ENCODE data around the gene CLPSL1.

The CLPSL1 gene

DNA sequence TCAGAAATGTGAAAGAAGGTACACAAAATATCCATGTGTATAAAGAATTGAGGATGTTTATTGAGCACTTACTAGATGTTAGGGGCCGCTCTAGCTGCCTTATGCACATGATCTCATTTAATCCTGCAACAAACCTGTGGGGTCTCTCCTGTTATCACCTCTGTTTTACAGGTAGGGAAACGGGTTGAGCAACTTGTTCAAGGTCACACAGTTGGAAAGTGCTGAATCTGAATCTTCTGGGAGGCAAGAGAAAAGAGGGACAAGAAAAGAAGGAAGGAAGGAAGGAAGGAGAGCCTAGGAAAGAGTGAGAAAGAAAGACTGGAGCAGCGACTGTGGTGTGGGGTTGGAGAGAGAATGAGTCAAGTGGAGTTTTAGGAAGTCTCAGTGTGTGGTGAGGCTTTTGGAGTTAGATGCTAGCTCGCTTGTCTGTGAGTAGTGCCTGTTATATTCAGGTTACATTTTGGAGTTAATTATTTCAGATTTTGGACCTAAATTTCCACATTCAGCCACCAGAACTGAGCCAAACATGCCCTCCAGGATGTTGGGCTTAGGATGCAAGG is 7.7 kb downstream of the CLPSL1 start:
- H3K79me1 ChIP-seq (ENCODE audit: low read depth, low read length), result no peaks in the 10 kb centered on the region
- no peak overlapping the region for H3K23ac ChIP-seq (ENCODE audit: low read depth, low read length, poor library complexity)
- H3K36me3 ChIP-seq (replicated peaks in 1 of 2; ENCODE audit: control insufficient read depth in 2 of 2, insufficient read depth in 2 of 2, low read length in 2 of 2), result no peaks in the 10 kb centered on the region
- H3K4me2 ChIP-seq (ENCODE audit: insufficient read depth, low read length, poor library complexity, severe bottlenecking), result no peak overlapping the region
- H4K91ac ChIP-seq (ENCODE audit: low read depth, low read length, poor library complexity), result no peak overlapping the region
- no peak overlapping the region for H4K8ac ChIP-seq (ENCODE audit: low read depth, low read length)
- H3K4me3 ChIP-seq (ENCODE audit: low read length in 2 of 2), result no peak overlapping the region
- no peak overlapping the region for H2BK15ac ChIP-seq (ENCODE audit: low read length)
- H3K4ac ChIP-seq (ENCODE audit: low read length), result no peak overlapping the region
- no CpG with 5 or more reads among the region's 4 CpGs for WGBS, 2 donors (ENCODE audit: extremely low coverage in 2 of 2, insufficient read length in 2 of 2, insufficient replicate concordance in 1 of 2)
- no peak overlapping the region for H2BK120ac ChIP-seq (ENCODE audit: low read depth, low read length)
- H2AFZ ChIP-seq (ENCODE audit: low read length), result no peak overlapping the region
- no peak overlapping the region for H2BK5ac ChIP-seq (ENCODE audit: low read length)
- H3K18ac ChIP-seq (ENCODE audit: low read length), result no peak overlapping the region
- H3K27me3 ChIP-seq (ENCODE audit: control insufficient read depth in 3 of 3, insufficient read depth in 3 of 3, low read depth in 1 of 3, low read length in 3 of 3), result peaks cover 0 to 23% (median 0%) of the 10 kb centered on the region in 3 experiments
- H2BK12ac ChIP-seq (ENCODE audit: low read length), result no peak overlapping the region
- H3K9me3 ChIP-seq (replicated peaks in 1 of 2; ENCODE audit: control insufficient read depth in 2 of 2, insufficient read depth in 1 of 2, low read depth in 1 of 2, low read length in 2 of 2), result no peaks in the 10 kb centered on the region
- DNase-seq (ENCODE audit: low spot score), result no peak
- H3K27ac ChIP-seq (replicated peaks; ENCODE audit: low read length), result no peak overlapping the region
- H2AK5ac ChIP-seq (ENCODE audit: low read depth, low read length), result no peak overlapping the region
- H3K14ac ChIP-seq (ENCODE audit: low read length), result no peak overlapping the region
- no peaks in the 10 kb centered on the region for H3K4me1 ChIP-seq (ENCODE audit: control insufficient read depth in 2 of 2, insufficient read depth in 1 of 2, low read depth in 1 of 2, low read length in 2 of 2)
- H3K9ac ChIP-seq (ENCODE audit: low read depth, low read length, poor library complexity), result no peak overlapping the region

DNA sequence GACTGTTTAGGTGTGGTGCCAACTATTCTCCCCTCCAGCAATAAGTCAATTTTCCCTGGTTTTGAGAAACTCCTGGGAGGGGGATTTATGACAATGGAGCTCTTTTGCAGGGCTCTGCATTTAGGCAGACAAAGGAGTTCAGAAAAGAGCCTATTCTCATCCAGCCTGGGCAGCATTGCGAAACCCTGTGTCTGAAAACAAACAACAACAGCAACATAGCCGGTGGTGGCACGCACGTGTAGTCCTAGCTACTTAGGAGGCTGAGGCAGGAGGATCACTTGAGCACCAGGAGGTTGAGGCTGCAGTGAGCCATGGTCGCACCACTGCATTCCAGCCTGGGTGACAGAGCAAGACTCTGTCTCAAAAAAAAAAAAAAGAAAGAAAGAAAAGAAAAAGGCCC is 9.9 kb downstream of the CLPSL1 start:
- no peak overlapping the region for H3K4me3 ChIP-seq (ENCODE audit: low read length in 2 of 2)
- no peak overlapping the region for H3K4ac ChIP-seq (ENCODE audit: low read length)

DNA sequence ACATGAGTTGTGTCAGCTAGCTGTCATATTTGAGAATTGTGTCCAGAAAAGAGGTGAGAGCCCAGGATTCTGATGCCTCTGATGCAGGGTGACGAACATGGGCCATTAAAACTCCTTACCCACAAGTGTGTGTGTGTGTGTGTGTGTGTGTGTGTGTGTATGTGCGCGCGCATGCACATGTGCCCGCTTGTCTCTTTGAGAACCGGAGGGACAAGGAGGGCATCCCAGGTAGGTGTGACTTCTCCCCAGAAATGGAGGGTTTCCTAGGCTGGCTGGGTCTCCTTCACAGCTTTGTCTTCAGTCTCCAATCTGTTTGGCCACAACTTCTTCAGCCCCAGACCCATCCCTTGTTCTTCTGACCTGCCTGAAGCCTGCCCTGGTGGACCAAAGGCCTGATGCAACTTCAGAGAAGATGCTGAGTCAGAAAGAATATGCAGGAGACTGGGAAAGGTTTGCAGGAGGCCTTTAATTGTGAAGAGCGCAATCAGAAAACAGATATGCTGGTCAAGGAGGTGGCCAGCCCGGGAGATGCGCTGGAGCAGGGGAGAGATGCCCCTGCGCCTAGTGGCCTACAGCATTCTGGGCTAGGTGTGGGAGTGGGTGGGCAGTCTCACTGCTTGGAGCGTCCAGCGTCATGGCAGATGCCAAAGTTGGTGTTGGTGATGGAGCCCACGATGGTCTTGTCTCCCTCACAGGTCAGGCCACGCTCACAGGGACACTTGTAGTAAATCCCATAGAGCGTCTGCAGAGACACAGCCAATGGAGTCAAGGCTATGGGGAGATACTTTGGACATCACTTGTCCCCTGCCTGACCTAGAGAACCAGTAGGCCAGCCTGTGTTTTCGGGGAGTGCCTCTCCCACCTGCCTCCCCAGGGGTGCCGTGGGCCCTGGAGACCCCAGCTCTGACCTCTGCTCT is 14.0 kb downstream of the CLPSL1 start:
- no peak overlapping the region for H3K27ac ChIP-seq (replicated peaks; ENCODE audit: low read length)
- no peak overlapping the region for H3K4me3 ChIP-seq (ENCODE audit: low read length in 2 of 2)
- no peak overlapping the region for H4K91ac ChIP-seq (ENCODE audit: low read depth, low read length, poor library complexity)
- H3K9me3 ChIP-seq (replicated peaks in 1 of 2; ENCODE audit: control insufficient read depth in 2 of 2, insufficient read depth in 1 of 2, low read depth in 1 of 2, low read length in 2 of 2), result no peaks in the 10 kb centered on the region
- peak overlapping the region; percentile 87 for H4K8ac ChIP-seq (ENCODE audit: low read depth, low read length)
- H2BK12ac ChIP-seq (ENCODE audit: low read length), result no peak overlapping the region
- peaks cover 0 to 17% (median 0%) of the 10 kb centered on the region in 3 experiments for H3K27me3 ChIP-seq (ENCODE audit: control insufficient read depth in 3 of 3, insufficient read depth in 3 of 3, low read depth in 1 of 3, low read length in 3 of 3)
- H3K9ac ChIP-seq (ENCODE audit: low read depth, low read length, poor library complexity), result peak overlapping the region; percentile 66
- H2AFZ ChIP-seq (ENCODE audit: low read length), result no peak overlapping the region
- no peak overlapping the region for H2BK5ac ChIP-seq (ENCODE audit: low read length)
- no peaks in the 10 kb centered on the region for H3K79me1 ChIP-seq (ENCODE audit: low read depth, low read length)
- H3K18ac ChIP-seq (ENCODE audit: low read length), result peak overlapping the region; percentile 29
- no peak overlapping the region for H2BK15ac ChIP-seq (ENCODE audit: low read length)
- peak overlapping the region; percentile 92 for H3K23ac ChIP-seq (ENCODE audit: low read depth, low read length, poor library complexity)
- no CpG with 5 or more reads among the region's 17 CpGs for WGBS, 2 donors (ENCODE audit: extremely low coverage in 2 of 2, insufficient read length in 2 of 2, insufficient replicate concordance in 1 of 2)
- no peak for DNase-seq (ENCODE audit: low spot score)
- no peak overlapping the region for H2BK120ac ChIP-seq (ENCODE audit: low read depth, low read length)
- H3K14ac ChIP-seq (ENCODE audit: low read length), result peak overlapping the region; percentile 85
- H3K36me3 ChIP-seq (replicated peaks in 1 of 2; ENCODE audit: control insufficient read depth in 2 of 2, insufficient read depth in 2 of 2, low read length in 2 of 2), result no peaks in the 10 kb centered on the region
- no peaks in the 10 kb centered on the region for H3K4me1 ChIP-seq (ENCODE audit: control insufficient read depth in 2 of 2, insufficient read depth in 1 of 2, low read depth in 1 of 2, low read length in 2 of 2)
- no peak overlapping the region for H3K4me2 ChIP-seq (ENCODE audit: insufficient read depth, low read length, poor library complexity, severe bottlenecking)
- H3K4ac ChIP-seq (ENCODE audit: low read length), result no peak overlapping the region
- H2AK5ac ChIP-seq (ENCODE audit: low read depth, low read length), result peak overlapping the region; percentile 76

More for the DNA sequence above, 9.9 kb downstream of the CLPSL1 start:
- H2AFZ ChIP-seq (ENCODE audit: low read length), result no peak overlapping the region
- H2BK12ac ChIP-seq (ENCODE audit: low read length), result no peak overlapping the region
- H3K36me3 ChIP-seq (replicated peaks in 1 of 2; ENCODE audit: control insufficient read depth in 2 of 2, insufficient read depth in 2 of 2, low read length in 2 of 2), result no peaks in the 10 kb centered on the region
- H3K4me2 ChIP-seq (ENCODE audit: insufficient read depth, low read length, poor library complexity, severe bottlenecking), result no peak overlapping the region
- no peak overlapping the region for H3K14ac ChIP-seq (ENCODE audit: low read length)
- no peak overlapping the region for H3K27ac ChIP-seq (replicated peaks; ENCODE audit: low read length)
- peaks cover 0 to 21% (median 0%) of the 10 kb centered on the region in 3 experiments for H3K27me3 ChIP-seq (ENCODE audit: control insufficient read depth in 3 of 3, insufficient read depth in 3 of 3, low read depth in 1 of 3, low read length in 3 of 3)
- no peak overlapping the region for H2AK5ac ChIP-seq (ENCODE audit: low read depth, low read length)
- no peak overlapping the region for H4K91ac ChIP-seq (ENCODE audit: low read depth, low read length, poor library complexity)
- no peak overlapping the region for H3K23ac ChIP-seq (ENCODE audit: low read depth, low read length, poor library complexity)
- H3K79me1 ChIP-seq (ENCODE audit: low read depth, low read length), result no peaks in the 10 kb centered on the region
- H2BK120ac ChIP-seq (ENCODE audit: low read depth, low read length), result no peak overlapping the region
- DNase-seq (ENCODE audit: low spot score), result no peak
- no peak overlapping the region for H2BK15ac ChIP-seq (ENCODE audit: low read length)
- no peaks in the 10 kb centered on the region for H3K9me3 ChIP-seq (replicated peaks in 1 of 2; ENCODE audit: control insufficient read depth in 2 of 2, insufficient read depth in 1 of 2, low read depth in 1 of 2, low read length in 2 of 2)
- no peak overlapping the region for H2BK5ac ChIP-seq (ENCODE audit: low read length)
- no peaks in the 10 kb centered on the region for H3K4me1 ChIP-seq (ENCODE audit: control insufficient read depth in 2 of 2, insufficient read depth in 1 of 2, low read depth in 1 of 2, low read length in 2 of 2)
- WGBS, 2 donors (ENCODE audit: extremely low coverage in 2 of 2, insufficient read length in 2 of 2, insufficient replicate concordance in 1 of 2), result no CpG with 5 or more reads among the region's 5 CpGs
- H4K8ac ChIP-seq (ENCODE audit: low read depth, low read length), result no peak overlapping the region
- H3K9ac ChIP-seq (ENCODE audit: low read depth, low read length, poor library complexity), result peak overlapping the region; percentile 17
- no peak overlapping the region for H3K18ac ChIP-seq (ENCODE audit: low read length)

DNA sequence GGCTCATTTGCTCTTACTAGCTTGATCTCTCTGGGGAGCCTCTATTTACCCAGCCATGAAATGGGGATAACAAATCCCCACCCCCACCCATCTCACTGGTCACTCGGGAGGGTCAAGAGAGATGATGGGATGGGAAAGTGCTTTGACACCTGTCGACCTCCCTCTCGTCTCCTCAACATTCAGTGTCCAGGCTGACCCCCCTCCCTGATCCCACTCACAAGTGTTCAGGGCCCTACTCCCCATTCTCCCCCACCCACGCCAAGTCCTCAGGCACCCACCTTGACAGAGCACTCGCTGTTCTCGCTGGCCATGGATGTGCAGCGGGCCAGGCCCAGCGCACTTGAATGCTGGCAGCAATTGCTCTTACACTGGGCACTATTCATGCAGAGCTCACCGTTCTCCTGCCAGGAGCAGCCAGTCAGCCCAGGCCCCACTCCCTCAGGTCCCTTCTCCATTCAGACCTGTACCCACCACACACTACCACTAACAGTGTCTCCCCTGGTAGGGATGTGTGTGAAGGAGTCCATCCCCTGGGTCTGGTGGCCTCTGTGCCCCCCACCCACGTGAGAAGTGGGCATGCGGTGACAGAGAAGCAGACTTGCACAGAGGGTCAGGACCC is 14.7 kb downstream of the CLPSL1 start:
- no peak for DNase-seq (ENCODE audit: low spot score)
- no CpG with 5 or more reads among the region's 11 CpGs for WGBS, 2 donors (ENCODE audit: extremely low coverage in 2 of 2, insufficient read length in 2 of 2, insufficient replicate concordance in 1 of 2)

More for the DNA sequence above, 14.7 kb downstream of the CLPSL1 start:
- no peak overlapping the region for H2BK120ac ChIP-seq (ENCODE audit: low read depth, low read length)
- H2AK5ac ChIP-seq (ENCODE audit: low read depth, low read length), result no peak overlapping the region
- H3K18ac ChIP-seq (ENCODE audit: low read length), result peak overlapping the region; percentile 54
- H3K27ac ChIP-seq (replicated peaks; ENCODE audit: low read length), result no peak overlapping the region
- H2BK15ac ChIP-seq (ENCODE audit: low read length), result peak overlapping the region; percentile 31
- H2BK12ac ChIP-seq (ENCODE audit: low read length), result peak overlapping the region; percentile 64
- no peaks in the 10 kb centered on the region for H3K9me3 ChIP-seq (replicated peaks in 1 of 2; ENCODE audit: control insufficient read depth in 2 of 2, insufficient read depth in 1 of 2, low read depth in 1 of 2, low read length in 2 of 2)
- H3K9ac ChIP-seq (ENCODE audit: low read depth, low read length, poor library complexity), result no peak overlapping the region
- no peak overlapping the region for H4K8ac ChIP-seq (ENCODE audit: low read depth, low read length)
- no peak overlapping the region for H3K4me2 ChIP-seq (ENCODE audit: insufficient read depth, low read length, poor library complexity, severe bottlenecking)
- H2AFZ ChIP-seq (ENCODE audit: low read length), result no peak overlapping the region
- H3K14ac ChIP-seq (ENCODE audit: low read length), result peak overlapping the region; percentile 25
- H3K4me1 ChIP-seq (ENCODE audit: control insufficient read depth in 2 of 2, insufficient read depth in 1 of 2, low read depth in 1 of 2, low read length in 2 of 2), result no peaks in the 10 kb centered on the region
- H3K79me1 ChIP-seq (ENCODE audit: low read depth, low read length), result no peaks in the 10 kb centered on the region
- no peak overlapping the region for H3K4me3 ChIP-seq (ENCODE audit: low read length in 2 of 2)
- H3K27me3 ChIP-seq (ENCODE audit: control insufficient read depth in 3 of 3, insufficient read depth in 3 of 3, low read depth in 1 of 3, low read length in 3 of 3), result peaks cover 0 to 17% (median 0%) of the 10 kb centered on the region in 3 experiments
- no peak overlapping the region for H3K4ac ChIP-seq (ENCODE audit: low read length)
- H4K91ac ChIP-seq (ENCODE audit: low read depth, low read length, poor library complexity), result no peak overlapping the region
- H3K23ac ChIP-seq (ENCODE audit: low read depth, low read length, poor library complexity), result peak overlapping the region; percentile 93
- H2BK5ac ChIP-seq (ENCODE audit: low read length), result no peak overlapping the region
- H3K36me3 ChIP-seq (replicated peaks in 1 of 2; ENCODE audit: control insufficient read depth in 2 of 2, insufficient read depth in 2 of 2, low read length in 2 of 2), result no peaks in the 10 kb centered on the region

All from neuronal stem cell (in vitro differentiated cells).